ENCODE measurements around the gene ZFP92. TPM values are rescaled to one million over a fixed set of nuclear protein-coding genes. Genes with fewer than 3 reads are reported as not detected.
"Not testable (repeated sequence)": the region's sequence is repeated elsewhere in the genome, so short reads cannot be mapped to it uniquely, and the experiment has no call there.

The ZFP92 gene
- total RNA-seq, 1 experiment from 2014 or later, result not detected

DNA sequence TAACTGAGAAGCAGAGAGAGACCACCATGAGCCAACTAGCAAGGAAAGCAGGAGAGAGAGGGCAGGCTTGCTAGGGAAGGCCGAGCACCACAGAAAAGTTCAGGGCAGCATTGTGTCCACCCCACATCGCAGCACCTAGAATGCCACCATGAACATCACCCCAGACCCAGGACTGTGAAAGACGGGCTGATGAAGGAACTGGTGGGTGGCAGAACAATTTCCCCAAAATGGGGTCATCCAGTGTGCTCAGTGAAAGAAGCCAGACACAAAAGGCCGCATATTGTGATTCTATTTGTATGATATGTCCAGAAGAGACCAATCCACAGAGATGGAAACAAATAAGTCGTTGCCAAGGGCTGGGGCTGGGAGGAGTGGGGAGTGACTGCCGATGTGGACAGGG is 26.9 kb upstream of the ZFP92 start:
- in situ Hi-C loops (cut with HindIII; ENCODE audit: low sequenced_read_pairs), result no loop called here
- DNase-seq (ENCODE audit: low spot score), result no peak

GRCh38 chrX:153384973-153385372 is 26.3 kb upstream of the ZFP92 start:
- in situ Hi-C loops (cut with HindIII; ENCODE audit: low sequenced_read_pairs); DNase-seq (ENCODE audit: low spot score): not testable (repeated sequence)

DNA sequence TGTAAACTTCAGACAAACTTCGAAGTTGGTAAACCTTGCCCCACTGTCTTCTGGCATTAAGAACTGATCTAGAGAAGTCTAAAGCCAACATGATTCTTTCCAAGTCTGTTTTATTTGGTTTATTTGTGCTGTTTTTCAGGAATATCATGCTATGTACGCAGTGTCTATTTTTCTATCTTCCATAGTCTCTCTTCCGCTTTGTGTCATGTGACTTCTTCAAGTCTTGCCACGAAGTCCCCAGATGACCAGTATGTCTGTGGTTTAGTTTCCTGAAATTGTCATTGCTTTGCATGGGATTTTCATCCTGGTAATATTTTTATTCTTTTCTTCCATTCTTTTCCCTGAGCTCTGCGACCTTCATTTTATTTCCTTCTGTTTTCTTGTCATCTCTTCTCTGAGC is 25.2 kb upstream of the ZFP92 start:
- in situ Hi-C loops (cut with HindIII; ENCODE audit: low sequenced_read_pairs), result no loop called here
- DNase-seq (ENCODE audit: low spot score), result no peak

GRCh38 chrX:153387345-153387744 is 23.9 kb upstream of the ZFP92 start:
- in situ Hi-C loops (cut with HindIII; ENCODE audit: low sequenced_read_pairs), result no loop called here
- no peak for DNase-seq (ENCODE audit: low spot score)

DNA sequence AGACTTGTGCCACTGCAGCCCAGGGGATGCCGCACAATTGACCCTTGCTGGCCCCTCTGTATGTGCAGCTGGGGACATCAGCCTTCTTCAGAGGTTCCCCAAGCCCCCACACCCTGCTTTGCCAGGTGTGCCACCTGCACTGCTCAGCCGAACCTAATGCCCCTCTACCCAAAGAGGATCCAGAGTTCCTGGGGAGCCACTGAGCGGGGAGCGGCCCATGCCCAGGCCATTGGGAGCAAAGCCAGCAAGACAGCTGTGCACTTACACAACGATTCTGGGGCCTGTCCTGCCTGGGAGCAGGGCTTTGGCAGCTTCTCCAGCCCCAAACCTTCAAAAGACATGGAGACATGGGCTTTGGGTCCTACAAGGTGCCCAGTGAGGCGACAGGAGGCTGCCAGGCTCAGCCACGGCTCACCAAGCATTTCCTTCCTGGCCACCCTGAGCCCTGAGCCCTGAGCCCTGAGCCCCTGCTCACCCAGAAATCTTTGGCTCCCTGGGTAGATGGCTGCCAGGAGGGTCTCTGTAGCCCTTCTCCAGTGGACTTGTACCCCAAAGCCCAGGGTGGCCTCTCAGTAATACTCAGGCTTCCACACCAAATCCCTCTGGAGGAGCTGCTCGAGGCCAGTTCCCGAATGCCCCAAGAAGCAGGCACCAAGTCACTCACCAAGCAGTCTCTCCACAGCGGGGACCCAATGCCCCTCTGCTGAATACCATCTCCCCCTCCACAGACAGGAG is 23.1 kb upstream of the ZFP92 start:
- in situ Hi-C loops (cut with HindIII; ENCODE audit: low sequenced_read_pairs), result no loop called here
- no peak for DNase-seq (ENCODE audit: low spot score)

- no peak for DNase-seq (ENCODE audit: low spot score)
- in situ Hi-C loops (cut with HindIII; ENCODE audit: low sequenced_read_pairs), result no loop called here
Observed at GRCh38 chrX:153388722-153389459, 22.4 kb upstream of the ZFP92 start.

DNA sequence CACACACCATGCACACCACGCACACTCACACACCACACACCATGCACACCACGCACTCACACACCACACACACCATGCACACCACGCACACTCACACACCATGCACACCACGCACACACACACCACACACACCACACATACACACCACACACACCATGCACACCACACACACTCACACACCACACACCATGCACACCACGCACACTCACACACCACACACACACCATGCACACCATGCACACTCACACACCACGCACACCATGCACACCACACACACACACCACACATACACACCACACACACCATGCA is 21.9 kb upstream of the ZFP92 start:
- DNase-seq (ENCODE audit: low spot score); in situ Hi-C loops (cut with HindIII; ENCODE audit: low sequenced_read_pairs): not testable (repeated sequence)

GRCh38 chrX:153392642-153393321 is 18.5 kb upstream of the ZFP92 start:
- DNase-seq (ENCODE audit: low spot score), result no peak
- in situ Hi-C loops (cut with HindIII; ENCODE audit: low sequenced_read_pairs), result no loop called here

DNA sequence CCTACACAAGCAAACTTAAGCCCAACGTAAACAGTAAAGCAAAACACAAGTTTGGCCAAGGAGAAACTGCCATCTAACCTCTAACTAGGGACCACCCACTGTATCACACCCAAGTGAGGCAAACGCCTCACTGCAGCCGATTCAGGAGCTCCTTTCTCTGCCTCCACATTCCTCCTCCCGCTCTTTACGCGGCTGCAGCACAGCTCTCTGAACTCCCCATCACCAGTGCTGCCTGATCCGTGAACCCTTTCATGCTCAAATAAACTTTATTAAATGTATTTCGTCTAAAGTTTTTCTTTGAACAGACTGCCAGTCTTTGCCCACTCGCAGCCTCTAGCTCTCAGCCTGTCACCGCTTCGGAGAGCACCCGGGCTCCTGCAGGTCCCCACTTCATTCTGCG is 16.7 kb upstream of the ZFP92 start:
- no peak for DNase-seq (ENCODE audit: low spot score)
- in situ Hi-C loops (cut with HindIII; ENCODE audit: low sequenced_read_pairs), result no loop called here

DNA sequence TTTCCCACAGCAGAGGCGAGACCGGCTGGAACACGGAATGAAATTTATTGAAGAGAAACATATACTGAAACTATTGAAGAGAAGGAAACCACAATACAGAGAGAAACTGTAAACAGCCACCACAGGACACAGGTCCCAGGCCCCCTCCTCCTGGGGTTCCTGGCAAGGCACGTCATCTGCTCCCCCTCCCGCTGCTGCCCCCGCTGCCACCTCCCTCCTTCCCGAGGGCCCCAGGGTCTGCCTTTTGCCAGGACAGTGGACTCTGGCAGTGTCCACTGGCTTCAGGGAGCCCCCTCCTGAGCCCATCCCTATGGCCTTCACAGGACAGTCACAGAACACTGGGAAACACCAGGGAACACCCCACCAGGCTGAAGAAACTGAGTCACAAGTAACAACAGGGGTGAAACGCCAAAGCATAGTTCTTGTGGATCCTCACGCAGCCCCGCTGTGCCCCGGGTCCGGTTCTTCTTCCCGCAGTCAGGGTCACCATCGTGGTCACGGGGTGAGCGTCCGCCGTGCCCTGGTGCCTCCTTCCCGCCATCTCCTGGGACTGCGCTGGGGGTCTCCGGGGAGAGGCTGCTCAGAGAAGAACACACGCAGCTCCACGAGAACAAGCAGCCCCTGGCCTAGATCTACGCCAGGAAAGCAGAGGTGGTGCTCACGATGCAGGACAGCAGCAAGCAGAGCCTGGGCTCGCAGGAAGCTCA is 15.5 kb upstream of the ZFP92 start:
- no peak for DNase-seq (ENCODE audit: low spot score)
- in situ Hi-C loops (cut with HindIII; ENCODE audit: low sequenced_read_pairs), result no loop called here

GRCh38 chrX:153396320-153397195 is 14.7 kb upstream of the ZFP92 start:
- DNase-seq (ENCODE audit: low spot score), result no peak
- in situ Hi-C loops (cut with HindIII; ENCODE audit: low sequenced_read_pairs), result no loop called here

DNA sequence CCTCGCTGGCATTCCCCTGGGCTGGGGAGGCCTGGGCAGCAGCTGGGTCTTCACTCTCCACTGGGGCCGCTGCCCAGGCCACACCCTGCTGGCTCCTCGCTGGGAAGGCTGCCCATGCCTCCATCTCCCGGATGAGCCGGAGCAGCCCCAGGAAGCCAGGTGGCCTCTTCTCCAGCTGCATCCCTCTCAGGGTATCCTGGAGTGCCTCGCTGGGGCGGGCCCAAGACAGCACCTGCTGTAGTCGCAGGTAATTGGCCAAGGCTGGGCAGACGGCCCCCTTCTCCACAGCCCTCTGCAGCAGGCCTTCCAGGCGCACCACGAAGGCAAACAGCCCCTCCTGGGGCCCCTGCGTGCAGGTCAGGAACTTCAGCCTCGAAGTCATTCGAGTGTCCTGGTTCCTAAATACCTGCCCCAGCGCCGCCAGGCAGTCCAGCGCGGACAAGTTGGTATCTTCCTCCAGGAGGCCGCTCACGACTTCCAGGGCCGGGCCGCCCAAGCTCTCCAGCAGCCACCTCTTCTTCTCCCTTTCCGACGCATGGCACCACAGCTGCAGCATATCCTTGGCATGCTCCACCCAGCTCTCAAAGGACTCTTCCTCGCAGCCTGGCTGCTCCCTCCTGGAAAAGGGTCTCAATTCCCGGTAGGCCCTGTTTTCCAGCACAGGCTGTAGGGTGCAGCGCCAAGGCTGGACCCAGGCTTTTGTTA is 13.9 kb upstream of the ZFP92 start:
- in situ Hi-C loops (cut with HindIII; ENCODE audit: low sequenced_read_pairs), result no loop called here

DNA sequence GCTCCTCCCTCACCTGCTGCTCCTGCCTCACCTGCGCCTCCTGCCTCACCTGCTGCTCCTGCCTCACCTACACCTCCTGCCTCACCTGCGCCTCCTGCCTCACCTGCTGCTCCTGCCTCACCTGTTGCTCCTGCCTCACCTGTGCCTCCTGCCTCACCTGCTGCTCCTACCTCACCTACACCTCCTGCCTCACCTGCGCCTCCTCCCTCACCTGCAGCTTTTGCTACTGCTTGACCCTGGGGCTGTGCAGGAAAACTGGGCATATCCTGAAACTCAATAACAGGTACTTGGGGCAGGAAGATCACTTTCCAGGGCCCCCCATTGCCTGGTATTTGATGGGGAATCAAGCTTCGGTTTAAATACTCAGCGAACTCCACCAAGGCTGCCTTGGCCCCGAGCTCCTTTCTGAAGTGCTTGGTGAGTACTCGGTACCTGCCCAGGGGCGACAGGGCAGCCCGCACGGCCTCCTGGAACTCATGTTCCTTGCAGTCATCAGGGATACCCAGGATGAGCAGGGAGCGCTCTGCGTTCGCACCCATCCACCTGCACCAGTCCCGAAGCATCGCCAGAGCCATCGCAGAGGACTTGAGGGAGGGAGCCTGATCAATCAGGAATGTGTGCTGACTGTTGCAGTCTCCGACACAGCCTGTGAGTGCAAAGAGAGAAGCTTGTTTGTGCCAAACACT is 12.9 kb upstream of the ZFP92 start:
- in situ Hi-C loops (cut with HindIII; ENCODE audit: low sequenced_read_pairs), result no loop called here
- DNase-seq (ENCODE audit: low spot score), result no peak

More for the DNA sequence above, 13.9 kb upstream of the ZFP92 start:
- DNase-seq (ENCODE audit: low spot score), result no peak

GRCh38 chrX:153400146-153401132 is 10.8 kb upstream of the ZFP92 start:
- no peak for DNase-seq (ENCODE audit: low spot score)
- in situ Hi-C loops (cut with HindIII; ENCODE audit: low sequenced_read_pairs), result no loop called here

GRCh38 chrX:153401133-153401764 is 10.0 kb upstream of the ZFP92 start, which contains the start of gene PNMA6E:
PNMA6E (minus strand) TSS chrX:153401350; CDS start chrX:153398849, 2,501 bp downstream.
- in situ Hi-C loops (cut with HindIII; ENCODE audit: low sequenced_read_pairs), result no loop called here
- DNase-seq (ENCODE audit: low spot score), result no peak

GRCh38 chrX:153404333-153404732 is 6.9 kb upstream of the ZFP92 start:
- in situ Hi-C loops (cut with HindIII; ENCODE audit: low sequenced_read_pairs); DNase-seq (ENCODE audit: low spot score): not testable (repeated sequence)

Data from G401 (cell line).